ENCODE data around the gene PRR5L. TPM values are rescaled to one million over a fixed set of nuclear protein-coding genes. Genes with fewer than 3 reads are reported as not detected.
A peak's percentile ranks its signal among the peaks of the same experiment; 100 is the strongest.

PRR5L gene
- total and polyA plus RNA-seq, 8 donors = 10.6 to 27.0 (median 17.4) TPM

DNA sequence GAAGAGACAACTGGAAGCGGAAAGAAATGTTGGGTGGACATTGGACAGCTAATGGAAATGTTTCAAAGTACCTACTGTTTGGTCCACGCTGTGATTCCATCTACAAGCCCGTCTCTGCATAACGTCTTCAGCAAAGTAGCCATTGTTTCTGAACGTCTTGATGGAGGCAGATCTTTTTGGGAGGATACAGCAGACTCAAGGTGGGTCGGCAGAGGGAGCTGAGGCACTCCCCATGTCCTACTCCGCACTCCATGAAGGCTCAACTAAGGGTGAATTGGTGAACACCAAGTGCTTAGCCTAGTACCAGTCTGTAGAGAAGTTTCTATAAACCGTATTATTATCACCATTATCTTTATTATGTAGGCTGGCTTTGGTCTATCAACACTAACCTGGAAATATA, 45.8 kb downstream of the PRR5L start:
- intact Hi-C loops (cut with DNase I) = no loop called here
- no peak overlapping the region for H3K27ac ChIP-seq
- no peaks in the 10 kb centered on the region for H3K27me3 ChIP-seq
- H3K4me3 ChIP-seq = no peak overlapping the region
- no peaks in the 10 kb centered on the region for H3K9me3 ChIP-seq
- ATAC-seq (no peak), DNase-seq (no peak)
- TF ChIP-seq, protein P1, sequence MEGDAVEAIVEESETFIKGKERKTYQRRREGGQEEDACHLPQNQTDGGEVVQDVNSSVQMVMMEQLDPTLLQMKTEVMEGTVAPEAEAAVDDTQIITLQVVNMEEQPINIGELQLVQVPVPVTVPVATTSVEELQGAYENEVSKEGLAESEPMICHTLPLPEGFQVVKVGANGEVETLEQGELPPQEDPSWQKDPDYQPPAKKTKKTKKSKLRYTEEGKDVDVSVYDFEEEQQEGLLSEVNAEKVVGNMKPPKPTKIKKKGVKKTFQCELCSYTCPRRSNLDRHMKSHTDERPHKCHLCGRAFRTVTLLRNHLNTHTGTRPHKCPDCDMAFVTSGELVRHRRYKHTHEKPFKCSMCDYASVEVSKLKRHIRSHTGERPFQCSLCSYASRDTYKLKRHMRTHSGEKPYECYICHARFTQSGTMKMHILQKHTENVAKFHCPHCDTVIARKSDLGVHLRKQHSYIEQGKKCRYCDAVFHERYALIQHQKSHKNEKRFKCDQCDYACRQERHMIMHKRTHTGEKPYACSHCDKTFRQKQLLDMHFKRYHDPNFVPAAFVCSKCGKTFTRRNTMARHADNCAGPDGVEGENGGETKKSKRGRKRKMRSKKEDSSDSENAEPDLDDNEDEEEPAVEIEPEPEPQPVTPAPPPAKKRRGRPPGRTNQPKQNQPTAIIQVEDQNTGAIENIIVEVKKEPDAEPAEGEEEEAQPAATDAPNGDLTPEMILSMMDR (IDR thresholded peaks at IDR 0.05) = no peak
- no peaks in the 10 kb centered on the region for H3K4me1 ChIP-seq
- no peaks in the 10 kb centered on the region for H3K36me3 ChIP-seq

DNA sequence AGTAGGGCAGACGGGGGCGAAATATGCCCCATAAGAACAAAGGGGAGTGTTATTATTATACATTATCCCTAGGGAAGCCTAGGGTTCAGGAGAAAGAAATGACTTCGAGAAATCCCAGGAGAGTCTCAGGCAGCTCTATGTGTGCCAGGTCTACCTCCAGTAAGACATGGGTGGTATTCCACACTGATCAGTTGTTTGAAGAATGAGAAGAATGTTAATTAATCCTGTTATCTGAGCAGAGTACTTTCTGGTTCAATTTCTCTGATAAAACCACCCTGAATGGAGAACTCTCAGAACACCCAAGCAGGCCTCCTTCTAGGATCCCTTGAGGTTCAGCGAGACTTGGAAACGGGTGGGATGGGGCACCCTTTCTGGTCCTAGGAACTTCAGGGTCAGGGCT, 46.2 kb downstream of the PRR5L start:
- Histone ChIP-seq H3K36me3 (no peaks in the 10 kb centered on the region), H3K27ac (no peak overlapping the region), H3K4me1 (no peaks in the 10 kb centered on the region), H3K9me3 (no peaks in the 10 kb centered on the region), H3K27me3 (no peaks in the 10 kb centered on the region), H3K4me3 (no peak overlapping the region)
- intact Hi-C loops (cut with DNase I) = no loop called here
- DNase-seq (no peak), ATAC-seq (no peak)
- TF ChIP-seq, protein P1 (IDR thresholded peaks at IDR 0.05) = no peak

DNA sequence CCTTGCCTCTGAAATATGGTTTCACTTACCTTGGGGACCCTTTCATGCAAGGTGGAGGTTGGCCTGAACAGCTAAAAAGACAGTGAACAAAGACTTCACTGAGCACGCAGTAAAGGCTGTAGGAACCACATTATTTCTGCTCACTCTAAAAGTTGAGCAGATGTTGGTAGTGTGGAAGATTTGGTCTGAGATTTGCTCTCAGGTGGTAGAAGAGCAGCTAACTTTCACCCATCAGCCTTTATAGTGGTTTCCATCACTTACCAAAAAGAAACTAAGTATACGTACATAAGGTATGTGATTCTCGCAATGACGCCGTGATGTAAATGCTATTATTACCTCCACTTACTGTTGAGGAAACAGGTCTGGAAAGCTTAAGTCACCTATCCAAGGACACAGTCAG, 47.3 kb downstream of the PRR5L start:
- DNase-seq (no peak), ATAC-seq (no peak)
- Histone ChIP-seq H3K4me3 (no peak overlapping the region), H3K27me3 (no peaks in the 10 kb centered on the region), H3K4me1 (no peaks in the 10 kb centered on the region), H3K36me3 (no peaks in the 10 kb centered on the region), H3K9me3 (no peaks in the 10 kb centered on the region), H3K27ac (no peak overlapping the region)
- TF ChIP-seq, protein P1 (IDR thresholded peaks at IDR 0.05) = no peak
- intact Hi-C loops (cut with DNase I) = no loop called here

DNA sequence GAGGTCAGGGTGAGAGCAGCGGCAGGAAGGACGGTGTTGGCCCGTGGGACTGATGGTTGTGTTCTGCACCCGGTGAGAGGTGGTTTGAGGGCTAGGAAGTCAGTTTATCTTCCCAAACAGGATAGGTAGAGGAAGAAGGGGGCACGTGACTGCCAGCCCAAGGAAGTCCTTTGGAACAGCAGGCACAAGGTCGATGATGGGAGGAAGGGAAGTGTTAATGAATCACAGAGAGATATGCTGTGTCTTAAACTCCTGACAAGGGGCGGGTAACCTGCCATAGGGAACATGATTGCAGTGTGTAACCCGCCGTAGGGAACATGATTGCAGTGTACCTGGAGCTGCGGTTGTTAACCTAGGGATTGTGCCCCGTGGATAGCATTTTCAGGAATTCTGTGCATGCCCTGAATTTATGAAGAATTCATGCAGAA, 49.0 kb downstream of the PRR5L start:
- intact Hi-C loops (cut with DNase I) = no loop called here
- no peak for DNase-seq

DNA sequence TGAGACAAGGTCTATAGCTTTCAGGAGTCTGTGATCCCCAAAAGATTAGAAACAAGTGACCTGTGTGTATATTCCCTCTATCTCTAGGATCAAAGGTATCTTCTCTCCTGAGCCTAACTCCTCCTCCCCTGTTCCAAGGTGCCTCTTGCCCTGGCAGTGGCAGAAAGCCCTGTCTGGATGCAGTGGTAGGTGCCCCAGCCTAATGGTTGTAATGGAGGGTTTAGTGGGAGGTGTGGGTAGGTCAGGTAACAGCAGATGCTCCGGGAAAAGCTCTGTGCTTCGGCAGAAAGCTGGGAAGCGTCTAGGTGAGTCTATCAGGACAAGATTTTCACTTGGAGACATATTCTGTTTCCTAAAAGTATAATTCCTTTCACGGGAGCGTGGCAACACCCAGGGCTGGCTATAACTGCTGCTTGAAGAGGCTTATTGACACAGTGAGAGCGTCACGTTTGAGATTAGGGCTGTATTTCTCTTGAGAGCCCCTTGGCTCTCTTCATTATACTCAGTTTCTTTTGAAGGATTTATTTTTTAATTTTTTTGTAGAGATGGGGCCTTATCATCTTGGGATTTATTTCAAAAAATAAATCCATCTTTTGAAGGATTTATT, 49.5 kb downstream of the PRR5L start:
- TF ChIP-seq, protein P1 (IDR thresholded peaks at IDR 0.05) = no peak
- Histone ChIP-seq H3K27ac (no peak overlapping the region), H3K4me3 (no peak overlapping the region), H3K36me3 (no peaks in the 10 kb centered on the region), H3K27me3 (no peaks in the 10 kb centered on the region), H3K4me1 (no peaks in the 10 kb centered on the region), H3K9me3 (no peaks in the 10 kb centered on the region)
- ATAC-seq = peak; percentile 82
- intact Hi-C loops (cut with DNase I) = no loop called here
- DNase-seq = no peak

More for the DNA sequence above, 49.0 kb downstream of the PRR5L start:
- H3K4me3 ChIP-seq = no peak overlapping the region
- no peaks in the 10 kb centered on the region for H3K36me3 ChIP-seq
- TF ChIP-seq, protein P1 (IDR thresholded peaks at IDR 0.05) = no peak
- H3K27me3 ChIP-seq = no peaks in the 10 kb centered on the region
- no peak overlapping the region for H3K27ac ChIP-seq
- ATAC-seq = no peak
- H3K4me1 ChIP-seq = no peaks in the 10 kb centered on the region
- H3K9me3 ChIP-seq = no peaks in the 10 kb centered on the region
